Kidney (tissue), 14 donors: ENCODE data around the gene PLCL2. TPM values are rescaled to one million over a fixed set of nuclear protein-coding genes. Genes with fewer than 3 reads are reported as not detected.

Experiments used
- DNase-seq, 5 donors: peaks; one replicate each; pipeline ENCODE4 v3.0.0-alpha.2; 2013 to 2020
- FAIRE-seq: peaks from 2 replicates; lab custom pipeline; 2012; peaks lifted over from hg19 to GRCh38; lab: Jason Lieb, UNC
- H3K27ac ChIP-seq, 2 donors: one replicate each; pipeline ENCODE4 v1.7.0; 2013; ENCODE audit warnings: low read depth in 2 of 2, low read length in 2 of 2, inconsistent platforms in 1 of 2
- H3K27me3 ChIP-seq: one replicate; pipeline ENCODE4 v1.7.1; 2013; ENCODE audit warnings: low read length, inconsistent platforms; ENCODE audit not compliant: control insufficient read depth, insufficient read depth
- H3K36me3 ChIP-seq, 3 donors: one replicate each; pipeline versions ENCODE4 v1.7.0 to v1.7.1; 2013; ENCODE audit warnings: low read length in 3 of 3, control low read depth in 1 of 3, inconsistent platforms in 1 of 3; ENCODE audit not compliant: insufficient read depth in 3 of 3, control insufficient read depth in 2 of 3
- H3K4me1 ChIP-seq, 3 donors: one replicate each; pipeline versions ENCODE4 v1.7.0 to v1.7.1; 2013; ENCODE audit warnings: low read length in 3 of 3, inconsistent platforms in 1 of 3, low read depth in 1 of 3; ENCODE audit not compliant: control insufficient read depth in 2 of 3, insufficient read depth in 2 of 3
- H3K4me3 ChIP-seq, 3 donors: one replicate each; pipeline versions ENCODE4 v1.7.0 to v1.8.1; 2013; ENCODE audit warnings: low read length in 3 of 3, control low read depth in 1 of 3, inconsistent platforms in 1 of 3
- H3K9ac ChIP-seq, 3 donors: one replicate each; pipeline versions ENCODE4 v1.7.0 to v1.7.1; 2013; ENCODE audit warnings: low read length in 3 of 3, control low read depth in 1 of 3, inconsistent platforms in 1 of 3
- H3K9me3 ChIP-seq, 3 donors: one replicate each; pipeline versions ENCODE4 v1.7.0 to v1.7.1; 2013; ENCODE audit warnings: low read length in 3 of 3, control low read depth in 1 of 3, inconsistent platforms in 1 of 3; ENCODE audit not compliant: control insufficient read depth in 2 of 3, insufficient read depth in 1 of 3
- intact Hi-C: fragments of 100-400 bp; cut with DNase I; formaldehyde crosslinking; loops from one replicate; pipeline ENCODE4 v1.11.1; 2022
- polyA plus RNA-seq: library from polyadenylated mRNA; stranded (reverse); fragments of 350-450 nt; fragmentation: Illumina TruSeq; extraction: RNeasy Lipid Tissue Mini Kit (QIAGEN cat#74804); gene quantifications from one replicate; pipeline ENCODE4 v1.2.3, GENCODE V29; 2014; ENCODE audit warnings: low read depth, low replicate concordance; ENCODE audit not compliant: insufficient read depth
- total RNA-seq: library from RNA; stranded (reverse); fragmentation: NEBNext Ultra II Directional; extraction: Animal tissue kit (Norgen Biotek cat#: 25700); gene quantifications from one replicate; pipeline ENCODE4 v1.2.1, GENCODE V29; 2021
- TF ChIP-seq, protein P1 (sequence below): IDR thresholded peaks from 3 replicates; pipeline ENCODE4 v1.5.1; 2012; ENCODE audit warnings: mild to moderate bottlenecking, moderate library complexity, borderline replicate concordance; ENCODE audit not compliant: insufficient read depth; ENCODE audit errors: extremely low read depth
- donor health status: control.
- donor health status: control.
- donor health status: control.
- donor health status: control.
- donor health status: control.
- donor health status: DM: yes; HTN: yes; CAD: no.
- donor health status: Normal renal cell carcinoma (clear cell type).

Gene PLCL2
- total and polyA plus RNA-seq, 2 donors from 2014 or later = 10.5 to 19.1 TPM

GRCh38 chr3:17039594-17039993 lies 154.8 kb downstream of the PLCL2 start:
- TF ChIP-seq, protein P1, sequence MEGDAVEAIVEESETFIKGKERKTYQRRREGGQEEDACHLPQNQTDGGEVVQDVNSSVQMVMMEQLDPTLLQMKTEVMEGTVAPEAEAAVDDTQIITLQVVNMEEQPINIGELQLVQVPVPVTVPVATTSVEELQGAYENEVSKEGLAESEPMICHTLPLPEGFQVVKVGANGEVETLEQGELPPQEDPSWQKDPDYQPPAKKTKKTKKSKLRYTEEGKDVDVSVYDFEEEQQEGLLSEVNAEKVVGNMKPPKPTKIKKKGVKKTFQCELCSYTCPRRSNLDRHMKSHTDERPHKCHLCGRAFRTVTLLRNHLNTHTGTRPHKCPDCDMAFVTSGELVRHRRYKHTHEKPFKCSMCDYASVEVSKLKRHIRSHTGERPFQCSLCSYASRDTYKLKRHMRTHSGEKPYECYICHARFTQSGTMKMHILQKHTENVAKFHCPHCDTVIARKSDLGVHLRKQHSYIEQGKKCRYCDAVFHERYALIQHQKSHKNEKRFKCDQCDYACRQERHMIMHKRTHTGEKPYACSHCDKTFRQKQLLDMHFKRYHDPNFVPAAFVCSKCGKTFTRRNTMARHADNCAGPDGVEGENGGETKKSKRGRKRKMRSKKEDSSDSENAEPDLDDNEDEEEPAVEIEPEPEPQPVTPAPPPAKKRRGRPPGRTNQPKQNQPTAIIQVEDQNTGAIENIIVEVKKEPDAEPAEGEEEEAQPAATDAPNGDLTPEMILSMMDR = no peak
- FAIRE-seq (no peak), DNase-seq (no peak)
- no peaks in the 10 kb centered on the region for H3K27me3 ChIP-seq
- H3K9ac ChIP-seq = no peak overlapping the region
- intact Hi-C loops = no loop called here
- no peaks in the 10 kb centered on the region for H3K9me3 ChIP-seq
- no peak overlapping the region for H3K4me3 ChIP-seq
- H3K27ac ChIP-seq = no peak overlapping the region
- H3K4me1 ChIP-seq = no peaks in the 10 kb centered on the region
- H3K36me3 ChIP-seq = peaks cover 0 to 7% (median 0%) of the 10 kb centered on the region in 3 donors

- H3K9ac ChIP-seq = no peak overlapping the region
- H3K27ac ChIP-seq = no peak overlapping the region
- no peak for FAIRE-seq
- peaks cover 0 to 7% (median 2%) of the 10 kb centered on the region in 3 donors for H3K36me3 ChIP-seq
- TF ChIP-seq, protein P1 = no peak
- intact Hi-C loops = no loop called here
- no peaks in the 10 kb centered on the region for H3K9me3 ChIP-seq
- H3K27me3 ChIP-seq = no peaks in the 10 kb centered on the region
- no peaks in the 10 kb centered on the region for H3K4me1 ChIP-seq
- no peak for DNase-seq
- H3K4me3 ChIP-seq = no peak overlapping the region
Measured at GRCh38 chr3:17040322-17040989, 155.7 kb downstream of the PLCL2 start.

- no peak overlapping the region for H3K27ac ChIP-seq
- no peaks in the 10 kb centered on the region for H3K4me1 ChIP-seq
- H3K4me3 ChIP-seq = no peak overlapping the region
- TF ChIP-seq, protein P1 = no peak
- H3K9ac ChIP-seq = no peak overlapping the region
- intact Hi-C loops = no loop called here
- DNase-seq = no peak
- H3K9me3 ChIP-seq = no peaks in the 10 kb centered on the region
- no peaks in the 10 kb centered on the region for H3K27me3 ChIP-seq
- no peak for FAIRE-seq
- peaks cover 0 to 7% (median 2%) of the 10 kb centered on the region in 3 donors for H3K36me3 ChIP-seq
Measured at GRCh38 chr3:17040990-17041377, 156.2 kb downstream of the PLCL2 start.
